ENCODE measurements around the gene RPH3AL. TPM values are rescaled to one million over a fixed set of nuclear protein-coding genes. Genes with fewer than 3 reads are reported as not detected.

Gene RPH3AL
- total RNA-seq, 2 experiments from 2014 or later: 2.4 to 2.8 TPM

GRCh38 chr17:393806-394717 is 41.5 kb upstream of the RPH3AL start:
- Mint-ChIP-seq H3K27ac (peak overlapping the region; percentile 51), H3K4me3 (no peak overlapping the region), H3K9me3 (no peaks in the 10 kb centered on the region), H3K27me3 (no peaks in the 10 kb centered on the region), H3K4me1 (ENCODE audit: low read depth) (peaks cover 6% of the 10 kb centered on the region), H3K36me3 (ENCODE audit: low read depth) (no peaks in the 10 kb centered on the region)
- DNase-seq (no peak), ATAC-seq (ENCODE audit: poor library complexity) (no peak)
- no peak for TF ChIP-seq CTCF (IDR thresholded peaks at IDR 0.05)
- POLR2A ChIA-PET: no interaction called here
- Histone ChIP-seq H3K9me3 (ENCODE audit: control insufficient read depth in 1 of 2, insufficient read depth in 1 of 2, low read length in 2 of 2) (no peaks in the 10 kb centered on the region), H3K27me3 (ENCODE audit: control insufficient read depth in 1 of 2, insufficient read depth in 2 of 2, low read length in 2 of 2) (no peaks in the 10 kb centered on the region), H3K36me3 (ENCODE audit: insufficient read depth, low read length) (peaks cover 8% of the 10 kb centered on the region), H3K4me3 (ENCODE audit: low read length) (no peak overlapping the region), H3K27ac (ENCODE audit: low read depth in 1 of 2, low read length in 2 of 2) (no peak overlapping the region), H3K4me1 (ENCODE audit: insufficient read depth, low read length) (peaks cover 4% of the 10 kb centered on the region)
- CTCF ChIA-PET: interaction anchor here (2.3 kb wide), 1 partner anchor 18 kb away, joined by 6 read pairs; no protein-coding TSS in a partner anchor
- intact Hi-C loops (cut with DNase I, micrococcal nuclease): no loop called here

GRCh38 chr17:391850-392249 is 39.2 kb upstream of the RPH3AL start:
- H3K4me1 ChIP-seq (ENCODE audit: insufficient read depth, low read length): peaks cover 4% of the 10 kb centered on the region
- TF ChIP-seq CTCF (IDR thresholded peaks at IDR 0.05): no peak
- no peak overlapping the region for H3K27ac ChIP-seq (ENCODE audit: low read depth in 1 of 2, low read length in 2 of 2)
- H3K27ac Mint-ChIP-seq: no peak overlapping the region
- DNase-seq: no peak
- H3K27me3 ChIP-seq (ENCODE audit: control insufficient read depth in 1 of 2, insufficient read depth in 2 of 2, low read length in 2 of 2): no peaks in the 10 kb centered on the region
- intact Hi-C loops (cut with DNase I, micrococcal nuclease): no loop called here
- ChIA-PET POLR2A (no interaction called here), CTCF (no interaction called here)
- peaks cover 3% of the 10 kb centered on the region for H3K36me3 ChIP-seq (ENCODE audit: insufficient read depth, low read length)
- no peak overlapping the region for H3K4me3 Mint-ChIP-seq
- peaks cover 6% of the 10 kb centered on the region for H3K27me3 Mint-ChIP-seq
- H3K36me3 Mint-ChIP-seq (ENCODE audit: low read depth): no peaks in the 10 kb centered on the region
- no peak overlapping the region for H3K4me3 ChIP-seq (ENCODE audit: low read length)
- peaks cover 13% of the 10 kb centered on the region for H3K4me1 Mint-ChIP-seq (ENCODE audit: low read depth)
- no peak for ATAC-seq (ENCODE audit: poor library complexity)
- H3K9me3 ChIP-seq (ENCODE audit: control insufficient read depth in 1 of 2, insufficient read depth in 1 of 2, low read length in 2 of 2): no peaks in the 10 kb centered on the region
- H3K9me3 Mint-ChIP-seq: no peaks in the 10 kb centered on the region

- Mint-ChIP-seq H3K4me1 (ENCODE audit: low read depth) (peaks cover 18% of the 10 kb centered on the region), H3K36me3 (ENCODE audit: low read depth) (no peaks in the 10 kb centered on the region), H3K9me3 (no peaks in the 10 kb centered on the region), H3K27ac (no peak overlapping the region), H3K4me3 (no peak overlapping the region), H3K27me3 (peaks cover 6% of the 10 kb centered on the region)
- Histone ChIP-seq H3K36me3 (ENCODE audit: insufficient read depth, low read length) (no peaks in the 10 kb centered on the region), H3K27ac (ENCODE audit: low read depth in 1 of 2, low read length in 2 of 2) (no peak overlapping the region), H3K4me1 (ENCODE audit: insufficient read depth, low read length) (peaks cover 17% of the 10 kb centered on the region), H3K4me3 (ENCODE audit: low read length) (no peak overlapping the region), H3K9me3 (ENCODE audit: control insufficient read depth in 1 of 2, insufficient read depth in 1 of 2, low read length in 2 of 2) (no peaks in the 10 kb centered on the region), H3K27me3 (ENCODE audit: control insufficient read depth in 1 of 2, insufficient read depth in 2 of 2, low read length in 2 of 2) (peaks cover 0 to 3% of the 10 kb centered on the region in 2 experiments)
- CTCF ChIA-PET: no interaction called here
- intact Hi-C loops (cut with DNase I, micrococcal nuclease): no loop called here
- DNase-seq (no peak), ATAC-seq (ENCODE audit: poor library complexity) (no peak)
- TF ChIP-seq CTCF (IDR thresholded peaks at IDR 0.05): no peak
- POLR2A ChIA-PET: no interaction called here
These were observed 37.4 kb upstream of the RPH3AL start for GRCh38 chr17:390025-390424.
